HG03354 (cell line): ENCODE results near the gene ARID4B.
"Not testable (repeated sequence)": the region's sequence is repeated elsewhere in the genome, so short reads cannot be mapped to it uniquely, and the experiment has no call there.

Experiments
- ATAC-seq: cut with Tn5 transposase; IDR thresholded peaks from one replicate; pipeline ENCODE4 v1.9.1; 2021; ENCODE audit warnings: mild to moderate bottlenecking; ENCODE audit not compliant: unreplicated experiment, poor library complexity, severe bottlenecking

ARID4B gene

DNA sequence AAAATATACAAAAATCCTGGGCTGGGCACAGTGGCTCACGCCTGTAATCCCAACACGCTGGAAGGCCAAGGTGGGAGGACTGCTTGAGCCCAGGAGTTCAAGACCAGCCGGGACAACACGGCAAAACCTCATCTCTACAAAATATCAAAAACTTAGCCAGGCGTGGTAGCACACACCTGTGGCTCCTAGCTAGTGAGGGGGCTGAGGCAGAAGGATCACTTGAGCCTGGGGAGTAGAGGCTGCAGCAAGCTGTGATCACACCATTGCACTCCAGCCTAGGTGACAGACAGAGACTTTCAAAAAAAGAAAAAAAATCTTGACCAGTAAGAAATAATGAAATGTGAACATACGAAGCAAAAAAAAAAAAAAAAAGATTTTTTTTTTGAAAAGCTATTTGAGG, 52.1 kb downstream of the ARID4B start:
- ATAC-seq = no peak

DNA sequence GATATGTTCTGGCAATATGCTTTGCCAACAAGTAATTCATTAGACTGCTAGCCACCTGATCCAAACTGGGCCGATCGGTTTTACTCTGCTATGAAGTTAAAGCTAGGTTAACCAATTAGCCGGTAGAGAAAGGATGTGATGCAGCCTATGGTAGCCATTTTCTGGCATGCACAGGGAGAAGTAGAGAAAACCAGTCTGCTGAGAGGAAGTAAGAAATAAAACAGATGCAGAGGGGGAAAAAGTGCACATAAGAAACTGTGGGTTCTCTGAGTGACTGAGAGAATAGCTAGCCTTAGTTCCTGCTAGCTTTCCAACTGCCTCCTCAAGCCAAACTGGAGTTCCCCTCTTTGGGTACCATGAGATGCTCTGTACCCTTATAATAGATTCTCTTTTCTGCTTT, 52.8 kb downstream of the ARID4B start:
- peak; percentile 86 for ATAC-seq

GRCh38 chr1:235272851-235273250, 55.1 kb downstream of the ARID4B start:
- no peak for ATAC-seq

DNA sequence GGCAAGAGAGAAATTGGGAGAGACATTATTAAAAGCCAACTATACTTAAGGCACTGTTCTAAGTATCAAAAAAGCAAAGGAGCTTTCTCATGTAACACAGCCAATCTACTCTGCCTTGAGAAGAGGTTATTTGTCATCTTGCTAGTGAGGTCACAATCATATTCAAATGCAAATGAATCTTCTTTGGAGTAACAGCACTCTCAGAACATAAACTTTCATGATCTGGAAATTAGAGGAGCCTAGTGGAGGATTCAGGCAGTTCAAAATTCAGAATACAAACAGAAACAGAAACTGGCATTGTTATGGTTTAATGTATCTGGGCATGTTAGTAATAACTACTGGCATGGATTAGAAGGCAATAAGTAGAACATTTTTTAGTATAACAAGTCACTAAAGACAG, 57.4 kb downstream of the ARID4B start:
- peak; percentile 66 for ATAC-seq

GRCh38 chr1:235269990-235270389, 58.0 kb downstream of the ARID4B start:
- ATAC-seq = not testable (repeated sequence)

- ATAC-seq = no peak
Observed at GRCh38 chr1:235268379-235269125, 59.4 kb downstream of the ARID4B start.

DNA sequence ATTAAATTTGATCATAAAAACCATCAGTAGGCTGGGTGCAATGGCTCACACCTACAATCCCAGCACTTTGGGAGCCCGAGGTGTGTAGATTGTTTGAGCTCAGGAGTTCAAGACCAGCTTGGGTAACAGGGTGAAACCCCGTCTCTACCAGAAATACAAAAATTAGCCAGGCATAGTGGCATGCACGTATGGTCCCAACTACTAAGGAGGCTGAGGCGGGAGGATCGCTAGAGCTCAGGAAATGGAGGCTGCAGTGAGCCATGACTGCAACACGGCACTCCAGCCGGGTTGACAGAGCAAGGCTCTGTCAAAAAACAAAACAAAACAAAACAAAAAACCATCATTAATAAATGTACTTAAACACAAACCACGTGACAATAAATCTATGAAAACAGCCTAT, 61.0 kb downstream of the ARID4B start:
- no peak for ATAC-seq

DNA sequence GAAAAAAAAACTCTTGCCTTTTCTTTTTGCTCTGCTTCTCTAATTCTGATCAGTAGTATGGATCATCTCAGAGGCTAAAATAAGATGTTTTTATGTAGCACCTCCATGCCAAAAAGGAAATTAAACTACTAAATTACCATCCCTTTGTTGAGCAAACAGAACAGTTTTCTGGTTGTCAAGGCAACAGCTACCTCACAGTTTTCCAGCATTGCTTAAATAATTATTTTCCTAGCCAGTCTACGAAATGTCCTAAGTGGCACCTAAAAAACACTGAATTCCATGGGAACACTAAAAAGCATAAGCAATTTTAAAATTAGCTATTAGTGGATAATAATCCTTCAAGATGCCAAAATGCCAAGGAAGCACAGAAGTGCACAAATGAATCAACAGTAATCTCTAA, 61.7 kb downstream of the ARID4B start:
- no peak for ATAC-seq

DNA sequence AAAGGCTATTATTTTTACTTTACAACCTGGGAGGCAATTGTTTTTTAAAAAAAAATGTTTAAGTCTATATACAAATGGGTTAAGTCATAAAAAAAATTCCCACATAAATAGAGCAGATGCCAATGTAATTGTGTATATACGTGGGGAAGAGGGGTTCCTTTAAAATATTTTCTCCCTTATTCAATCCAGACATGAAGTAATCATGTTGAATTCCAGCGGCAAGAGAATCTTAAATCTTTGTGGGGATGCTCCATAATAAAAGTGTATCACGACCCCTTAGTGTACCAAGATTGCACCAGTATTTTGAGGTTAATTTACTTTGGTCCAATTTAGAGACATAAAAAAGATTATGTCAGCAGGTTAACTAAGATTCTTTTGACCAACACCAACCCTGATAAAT, 62.1 kb downstream of the ARID4B start:
- ATAC-seq = no peak

DNA sequence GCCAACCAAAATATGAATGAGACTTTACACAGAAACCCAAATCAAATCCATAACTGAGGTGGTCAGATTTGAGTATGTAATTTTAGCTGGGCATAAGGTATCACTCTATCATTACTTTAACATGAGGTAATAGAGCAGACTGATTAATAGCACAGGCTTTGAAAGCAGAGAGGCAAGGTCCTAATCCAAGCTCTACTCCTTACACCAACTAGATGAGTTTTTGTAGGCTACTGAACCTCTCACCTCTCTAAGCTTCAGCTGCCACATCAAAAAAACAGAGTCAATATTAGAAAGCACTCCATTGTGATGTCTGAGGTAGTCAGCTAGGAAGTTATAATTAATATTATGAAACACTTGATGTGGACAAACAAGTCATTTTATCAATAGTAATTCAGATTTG, 63.7 kb downstream of the ARID4B start:
- no peak for ATAC-seq

DNA sequence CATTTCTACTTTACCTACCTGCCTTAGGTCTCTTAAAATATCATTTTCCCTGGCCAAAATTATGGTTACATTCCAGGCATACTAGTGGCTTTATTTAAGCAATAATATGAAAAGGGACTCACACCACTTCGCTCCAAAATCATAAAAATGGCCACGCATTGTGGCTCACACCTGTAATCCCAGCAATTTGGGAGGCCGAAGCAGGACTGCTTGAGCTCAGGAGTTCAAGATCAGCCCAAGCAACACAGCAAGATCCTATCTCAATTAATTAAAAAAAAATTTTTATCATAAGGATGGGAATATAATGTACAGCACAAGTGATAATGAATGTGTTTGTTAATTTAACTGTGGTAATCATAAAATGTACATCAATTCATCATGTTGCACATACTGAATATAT, 65.4 kb downstream of the ARID4B start:
- ATAC-seq = no peak

DNA sequence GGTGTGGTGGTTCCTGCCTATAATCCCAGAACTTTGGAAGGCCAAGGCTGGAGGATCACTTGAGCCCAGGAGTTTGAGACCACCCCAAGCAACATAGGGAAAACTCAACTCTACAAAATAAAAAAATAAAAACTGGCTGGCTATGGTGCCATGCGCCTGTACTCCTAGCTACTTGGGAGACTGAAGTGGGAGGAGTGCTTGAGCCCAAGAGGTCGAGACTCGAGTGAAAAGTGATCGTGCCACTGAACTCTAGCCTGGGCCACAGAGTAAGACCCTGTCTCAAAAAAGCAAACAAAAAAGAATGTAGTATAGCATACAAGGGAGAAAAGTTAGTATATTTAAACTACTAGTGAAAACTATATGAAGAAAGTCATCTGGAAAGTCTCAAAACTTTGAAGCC, 66.7 kb downstream of the ARID4B start:
- ATAC-seq = no peak

- ATAC-seq = peak; percentile 50
Observed at GRCh38 chr1:235259133-235259778, 68.7 kb downstream of the ARID4B start.

GRCh38 chr1:235258068-235258467, 69.9 kb downstream of the ARID4B start:
- ATAC-seq = not testable (repeated sequence)

- ATAC-seq = no peak
Observed at GRCh38 chr1:235254721-235255120, 73.3 kb downstream of the ARID4B start.

DNA sequence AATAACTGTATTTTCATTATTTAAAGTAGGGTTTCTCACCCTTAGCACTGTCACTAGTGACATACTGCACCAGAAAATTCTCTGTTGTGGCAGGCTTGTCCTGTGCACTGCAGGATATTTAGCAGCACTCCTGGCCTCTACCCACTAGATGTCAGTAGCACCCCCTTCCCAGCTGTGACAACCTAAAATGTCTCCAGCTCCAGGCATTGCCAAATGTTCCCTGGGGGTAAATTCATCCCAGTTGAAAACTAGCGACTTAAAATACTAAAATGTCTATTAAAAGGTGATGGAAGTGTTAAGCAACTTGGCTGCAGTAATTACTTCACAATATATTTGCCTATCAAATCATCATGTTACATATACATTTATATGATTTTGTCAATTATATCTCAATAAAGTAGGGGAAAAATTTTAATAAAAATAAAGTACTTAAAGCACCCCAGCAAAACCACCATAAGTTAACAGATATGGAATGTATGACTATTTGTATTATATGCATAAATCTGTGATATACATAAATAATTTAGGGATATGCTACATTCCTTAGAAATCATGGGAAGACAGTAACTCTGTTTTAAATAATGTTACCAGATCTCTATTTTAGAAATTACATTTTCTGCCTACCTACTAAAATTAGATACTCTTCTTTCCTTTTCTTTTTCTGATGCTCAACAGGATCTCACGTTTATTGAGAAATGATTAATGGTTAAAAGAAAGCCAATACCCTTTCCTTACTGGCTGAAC, 74.6 kb downstream of the ARID4B start:
- ATAC-seq = peak; percentile 90

- ATAC-seq = no peak
Observed at GRCh38 chr1:235250430-235250829, 77.5 kb downstream of the ARID4B start.

- peak; percentile 75 for ATAC-seq
Observed at GRCh38 chr1:235246022-235246948, 81.7 kb downstream of the ARID4B start.

DNA sequence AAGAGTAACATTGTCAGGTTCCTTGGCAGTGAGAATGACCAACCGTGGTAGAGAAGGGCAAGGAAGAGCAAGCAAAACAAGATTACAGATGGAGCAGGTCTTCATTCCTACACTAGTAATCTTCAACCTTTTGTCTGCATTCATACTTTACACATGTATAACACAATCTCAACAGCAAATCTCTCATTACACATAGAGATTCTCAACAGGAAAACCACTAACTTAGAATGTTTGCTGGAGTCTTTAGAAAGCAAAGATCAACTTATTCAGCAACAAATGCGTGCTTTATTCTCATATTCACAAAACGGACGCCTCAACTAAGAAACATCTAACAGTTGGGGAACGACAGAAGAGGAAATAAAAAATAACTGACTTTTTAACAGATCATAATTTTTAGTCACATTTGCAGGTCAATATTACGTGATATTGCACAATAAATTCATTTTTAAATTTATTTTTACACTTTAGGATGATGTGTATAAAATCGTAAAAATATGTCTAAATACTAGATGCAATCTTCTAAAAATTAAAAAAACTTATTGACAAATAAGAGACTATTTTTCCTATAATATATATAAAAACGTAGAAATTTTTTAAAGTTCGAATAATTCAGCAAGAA, 82.9 kb downstream of the ARID4B start:
- no peak for ATAC-seq
